Tongue (tissue), 2 donors: ENCODE data around the gene LRRC38. TPM values are rescaled to one million over a fixed set of nuclear protein-coding genes. Genes with fewer than 3 reads are reported as not detected.

ENCODE experiments used
- DNase-seq: peaks from one replicate; pipeline ENCODE4 v3.0.0-alpha.2; 2015
- total RNA-seq: library from RNA; depleted of rRNA; stranded (reverse); fragments of >200 nt; gene quantifications from one replicate; pipeline ENCODE4 v1.2.3, GENCODE V29; 2014

Gene LRRC38
- total RNA-seq, 1 donor from 2014 or later = 14.0 TPM

DNA sequence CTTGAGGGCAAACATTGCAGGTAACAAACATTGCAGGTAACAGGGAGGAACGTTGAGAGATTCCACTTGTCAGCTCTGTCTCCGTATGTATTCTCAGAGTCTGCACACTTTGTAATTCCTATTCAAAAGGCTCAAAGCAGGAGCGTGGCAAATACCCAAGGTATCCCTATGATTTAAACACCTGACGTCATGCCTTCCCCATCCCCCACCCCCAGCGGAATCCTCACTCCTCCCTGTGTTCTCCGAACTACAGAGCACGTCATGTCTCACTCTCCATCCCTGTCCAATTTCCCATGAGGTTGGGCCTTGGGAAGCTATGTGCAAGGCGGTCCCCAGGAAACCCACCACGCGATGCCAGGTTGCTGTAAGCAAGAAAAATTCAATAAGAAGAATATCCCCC is 2.8 kb upstream of the LRRC38 start:
- DNase-seq = no peak

DNA sequence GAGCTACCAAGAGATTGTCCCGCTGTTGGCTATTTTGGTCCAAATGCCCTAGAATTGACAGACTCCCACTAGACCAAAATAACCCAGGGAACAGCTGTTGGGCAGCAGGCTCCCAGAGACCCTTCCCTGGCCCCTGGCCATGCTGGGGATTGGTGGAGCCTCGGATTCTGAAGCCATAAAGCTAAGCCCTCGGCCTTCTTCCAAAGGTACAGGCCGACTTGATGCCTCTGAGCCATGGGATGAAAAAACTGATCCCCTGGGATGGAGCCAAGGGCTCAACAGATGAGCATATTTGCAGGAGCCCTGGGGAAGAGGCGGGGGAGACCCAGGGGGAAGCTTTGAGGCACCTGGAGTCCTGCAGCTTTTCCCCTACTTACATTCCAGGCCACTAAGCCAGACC is 1.0 kb upstream of the LRRC38 start:
- peak; percentile 84 for DNase-seq

DNA sequence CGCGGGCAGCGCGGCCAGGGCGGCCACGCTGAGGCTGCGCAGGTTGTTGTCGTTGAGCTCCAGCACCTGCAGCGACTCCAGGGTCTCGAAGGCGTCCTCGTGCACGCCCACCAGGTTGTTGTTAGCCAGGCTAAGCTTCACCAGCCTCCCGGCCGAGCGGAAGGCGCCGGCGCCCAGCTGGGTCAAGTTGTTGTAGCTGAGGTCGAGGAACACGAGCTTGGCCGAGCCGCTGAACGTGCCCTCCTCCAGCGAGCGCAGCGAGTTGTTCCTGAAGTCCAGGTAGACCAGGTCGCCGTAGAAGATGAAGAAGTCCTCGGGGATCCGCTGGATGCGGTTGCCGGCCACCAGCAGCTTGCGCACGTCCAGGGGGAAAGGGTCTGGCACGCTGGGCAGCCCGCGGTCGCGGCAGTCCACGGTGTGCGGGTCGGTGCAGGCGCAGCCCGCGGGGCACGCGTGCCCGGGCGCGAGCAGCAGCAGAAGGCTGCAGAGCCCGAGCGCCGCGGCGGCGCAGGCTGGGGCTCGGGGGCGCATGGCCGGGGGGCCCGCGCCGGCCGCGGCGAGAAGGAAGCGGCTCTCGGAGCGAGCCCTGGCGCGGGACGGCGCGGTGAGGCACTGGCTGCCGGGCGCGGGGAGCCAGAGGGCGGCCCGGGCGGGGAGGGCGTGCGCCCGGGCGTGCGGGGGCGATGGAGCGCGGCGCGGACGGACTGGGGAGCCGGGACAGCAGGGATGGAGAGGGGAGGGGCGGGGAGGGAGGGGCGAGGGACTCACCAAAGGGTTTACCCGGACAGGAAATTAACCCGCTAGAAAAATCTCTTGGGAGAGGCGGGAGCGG is 524 bp downstream of the LRRC38 start:
- peak; percentile 11 for DNase-seq

DNA sequence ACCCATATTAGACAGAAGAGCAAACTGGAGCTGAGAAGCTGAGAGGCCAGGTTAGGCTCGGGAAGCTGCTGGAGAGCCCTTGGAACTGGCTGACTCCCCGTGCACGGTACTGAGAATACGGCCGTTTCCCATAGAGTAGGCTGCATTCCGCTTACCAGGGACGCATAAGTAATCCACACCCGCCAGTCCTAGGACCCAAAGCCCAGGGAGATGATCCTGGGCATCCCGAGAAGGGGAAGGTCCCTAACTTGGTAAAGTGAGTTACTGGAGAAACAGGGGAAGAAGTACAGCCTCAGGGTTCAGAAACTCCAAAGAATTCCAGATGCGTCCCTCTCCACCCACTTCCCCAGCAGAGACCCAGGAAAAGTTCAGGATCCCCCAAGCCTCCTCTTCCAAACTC is 1.3 kb downstream of the LRRC38 start:
- no peak for DNase-seq

DNA sequence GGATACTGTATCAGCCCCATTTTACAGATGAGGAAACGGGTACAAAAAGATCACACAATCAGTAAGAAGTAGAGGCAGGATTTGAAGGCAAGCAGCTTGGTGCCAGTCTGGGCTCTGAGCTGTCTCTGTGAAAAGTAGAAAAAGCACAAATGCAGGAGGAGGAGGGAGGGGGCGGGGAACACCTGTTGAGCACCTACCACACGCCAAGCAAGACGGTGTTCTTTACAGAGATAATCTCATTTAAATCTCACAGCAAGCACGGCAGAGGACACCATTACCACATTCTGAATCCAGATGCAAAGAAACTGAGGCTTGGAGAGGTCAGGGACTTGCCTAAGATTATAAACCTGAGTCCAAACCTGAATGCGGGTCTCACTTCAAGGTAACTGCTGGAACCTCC is 3.3 kb downstream of the LRRC38 start:
- DNase-seq = no peak

DNA sequence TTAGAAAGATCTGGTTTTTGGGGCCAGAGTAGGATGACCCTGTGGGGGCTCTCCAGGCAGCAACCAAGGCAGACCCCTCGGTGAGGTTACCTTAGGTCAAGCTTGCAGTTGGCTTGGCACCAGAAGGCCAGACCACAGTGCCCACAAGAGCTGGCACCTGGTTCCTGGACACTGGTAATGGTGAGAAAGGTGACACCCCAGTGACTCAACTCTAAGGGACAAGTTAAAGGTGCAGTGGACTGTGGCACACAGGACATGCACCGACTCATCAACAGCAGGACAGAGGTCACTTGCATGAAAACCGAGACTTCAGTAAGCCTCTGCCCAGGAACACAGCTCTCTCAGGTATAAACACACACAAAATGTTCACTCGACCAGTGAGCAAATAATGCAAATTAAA is 6.7 kb downstream of the LRRC38 start:
- DNase-seq = no peak

DNA sequence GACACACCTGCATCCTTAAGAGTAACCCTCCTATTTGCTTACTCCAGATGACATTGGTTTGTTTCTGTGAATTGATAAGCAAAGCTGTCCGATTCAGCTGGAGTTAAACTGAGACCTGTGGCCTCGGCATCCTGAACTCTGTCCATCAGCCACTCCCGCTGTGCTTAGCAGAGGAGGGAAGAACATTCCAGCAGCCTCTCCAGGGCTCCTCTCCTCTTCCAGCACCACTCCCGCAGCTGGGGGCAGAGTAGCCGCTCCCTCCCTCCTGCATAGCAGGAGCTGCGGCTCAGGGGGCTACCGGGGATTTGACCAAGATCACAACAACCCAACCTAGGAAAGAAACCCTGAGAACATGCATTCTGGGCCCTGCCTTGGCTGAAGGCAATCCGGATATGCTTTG is 8.8 kb downstream of the LRRC38 start:
- no peak for DNase-seq

DNA sequence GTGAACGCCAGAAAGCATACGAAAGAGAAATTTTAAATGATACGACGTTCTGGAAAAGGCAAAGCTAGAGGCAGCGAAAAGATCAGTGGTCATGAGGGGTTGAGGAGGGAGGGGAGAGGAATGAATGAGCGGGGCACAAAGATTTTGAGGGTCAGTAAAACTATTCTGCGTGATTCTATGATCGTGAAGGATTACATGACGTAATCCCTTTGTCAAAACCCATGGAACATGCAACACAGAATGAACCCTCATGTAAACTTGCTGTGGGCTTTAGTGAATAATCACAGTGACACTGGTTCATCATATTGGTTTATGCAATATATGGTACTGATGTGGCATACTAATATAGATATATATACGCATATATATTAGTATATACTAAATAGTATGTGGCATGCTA is 13.0 kb downstream of the LRRC38 start:
- no peak for DNase-seq

DNA sequence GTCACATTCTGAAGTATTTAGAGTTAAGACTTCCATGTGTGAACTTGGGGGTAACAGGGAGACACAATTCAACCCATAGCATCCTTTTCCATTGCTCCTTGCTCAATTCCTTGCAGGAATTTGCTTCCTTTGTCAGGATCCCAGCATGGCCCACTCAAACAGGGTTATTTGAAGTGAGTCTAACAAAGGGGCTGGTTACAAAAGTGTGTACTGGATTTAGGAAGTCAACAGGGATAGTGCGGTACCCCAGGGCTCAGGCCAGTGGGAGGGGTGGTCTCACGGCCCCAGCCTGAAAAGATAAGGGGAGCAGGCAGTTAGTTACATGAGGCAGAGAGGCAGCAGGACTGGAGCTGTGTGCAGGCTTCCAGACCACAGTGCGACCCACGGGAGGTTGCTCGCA is 14.4 kb downstream of the LRRC38 start:
- no peak for DNase-seq

DNA sequence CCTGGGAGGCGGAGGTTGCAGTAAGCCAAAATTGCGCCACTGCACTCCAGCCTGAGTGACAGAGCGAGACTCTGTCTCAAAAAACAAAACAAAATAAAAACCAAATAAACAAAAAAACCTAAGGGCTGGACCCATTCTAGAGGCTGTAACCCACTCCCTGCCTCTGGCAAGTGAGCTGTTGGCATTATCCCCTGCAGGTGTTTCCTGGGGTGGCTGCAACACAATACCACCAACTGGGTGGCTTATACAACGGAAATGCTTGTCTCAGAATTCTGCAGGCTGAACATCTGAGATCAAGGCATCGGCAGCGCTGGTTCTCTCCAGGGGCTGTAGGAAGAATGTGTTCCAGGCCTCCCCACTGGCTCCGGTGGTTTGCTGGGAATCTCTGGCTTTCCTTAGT is 15.2 kb downstream of the LRRC38 start:
- no peak for DNase-seq

DNA sequence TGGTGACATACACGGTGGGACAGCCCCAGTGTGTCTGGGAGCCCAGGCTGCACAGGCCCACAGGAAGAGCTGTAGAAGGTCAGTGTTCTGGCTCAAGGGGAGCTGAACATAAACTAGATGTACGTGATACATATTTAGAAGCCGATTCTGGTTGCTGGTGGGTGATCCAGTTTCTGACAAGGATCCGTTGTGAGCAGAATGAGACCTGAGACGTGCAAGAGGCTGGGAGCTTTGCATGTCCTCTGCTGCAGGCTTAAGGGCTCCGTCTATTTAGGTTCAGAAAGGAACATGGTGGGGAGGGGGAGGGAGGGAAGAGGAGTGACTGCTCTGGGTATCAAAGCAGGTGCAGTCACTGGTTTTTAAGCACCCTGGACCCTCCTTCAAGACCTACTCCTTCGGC is 18.6 kb downstream of the LRRC38 start:
- DNase-seq = peak; percentile 67

DNA sequence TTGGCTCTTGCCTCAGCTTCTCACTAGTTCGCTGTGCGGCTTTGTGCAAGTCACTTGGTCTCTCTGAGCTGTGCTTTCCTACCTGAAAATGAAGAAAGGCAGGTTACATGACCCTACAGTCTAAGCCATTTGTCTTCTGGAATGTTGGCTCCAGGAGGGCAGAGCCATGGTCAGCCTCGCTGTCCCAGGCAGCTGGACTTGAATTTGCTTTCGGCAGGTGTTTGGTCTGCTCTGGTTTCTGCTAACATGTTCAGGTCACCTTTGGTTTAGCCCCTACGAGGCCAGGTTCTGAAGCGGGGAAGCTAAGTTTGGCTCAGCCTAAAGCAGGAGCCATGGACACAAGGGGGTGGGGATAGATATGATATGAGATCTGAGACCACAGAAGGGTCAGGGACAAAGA is 19.1 kb downstream of the LRRC38 start:
- DNase-seq = no peak

DNA sequence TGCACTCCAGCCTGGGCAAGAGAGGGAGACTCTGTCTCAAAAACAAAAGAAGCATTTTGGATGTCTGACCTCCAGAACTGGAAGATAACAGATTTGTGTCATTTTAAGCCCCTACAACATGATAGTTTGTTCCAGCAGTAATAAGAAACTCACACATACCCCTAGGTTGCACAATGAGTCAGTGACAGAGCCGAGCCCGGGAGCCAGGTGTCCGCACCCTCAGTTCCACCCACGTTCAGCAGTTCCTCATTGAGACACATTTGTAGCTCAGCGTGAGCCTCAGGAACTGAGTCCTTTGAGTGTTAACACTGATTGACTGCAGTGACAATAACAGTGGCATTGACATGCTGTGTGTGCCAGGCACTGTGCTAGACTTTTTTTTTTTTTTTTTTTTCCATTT is 19.8 kb downstream of the LRRC38 start:
- no peak for DNase-seq

DNA sequence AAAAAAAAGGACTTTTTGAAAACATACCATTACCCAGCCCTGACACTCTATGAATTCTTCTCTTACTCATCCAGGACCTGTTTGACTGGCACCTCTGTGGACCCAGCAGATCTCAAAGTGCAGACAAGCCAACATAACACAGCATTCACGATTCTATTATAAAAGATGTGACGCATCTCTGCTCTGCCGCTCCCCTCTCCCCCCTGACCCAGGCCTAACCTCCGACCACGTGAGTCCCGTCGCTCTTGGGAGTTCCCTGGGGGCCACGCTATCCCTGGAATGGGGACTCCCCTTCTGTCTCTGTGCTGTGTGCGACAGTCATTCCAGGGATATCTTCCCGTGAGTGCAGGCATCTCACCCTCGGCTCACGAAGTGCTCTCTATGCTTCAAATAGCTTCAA is 21.1 kb downstream of the LRRC38 start:
- peak; percentile 19 for DNase-seq

DNA sequence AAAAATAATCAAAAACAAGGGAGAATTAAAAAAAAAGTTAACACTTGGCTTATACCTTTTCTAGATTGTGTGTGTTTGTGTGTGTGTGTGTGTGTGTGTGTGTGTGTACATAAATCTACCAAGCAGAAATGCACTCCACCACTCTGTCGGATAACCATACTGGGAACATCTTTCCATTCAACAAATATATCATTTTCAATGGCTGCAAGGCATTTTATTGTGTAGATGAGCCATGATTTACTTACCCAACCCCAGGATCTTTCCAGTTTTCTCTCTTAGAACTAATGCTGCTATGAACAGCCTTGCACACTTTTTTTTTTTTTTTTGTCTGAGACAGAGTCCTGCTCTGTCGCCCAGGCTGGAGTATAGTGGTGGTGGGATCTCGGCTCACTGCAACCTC is 25.8 kb downstream of the LRRC38 start:
- DNase-seq = no peak

DNA sequence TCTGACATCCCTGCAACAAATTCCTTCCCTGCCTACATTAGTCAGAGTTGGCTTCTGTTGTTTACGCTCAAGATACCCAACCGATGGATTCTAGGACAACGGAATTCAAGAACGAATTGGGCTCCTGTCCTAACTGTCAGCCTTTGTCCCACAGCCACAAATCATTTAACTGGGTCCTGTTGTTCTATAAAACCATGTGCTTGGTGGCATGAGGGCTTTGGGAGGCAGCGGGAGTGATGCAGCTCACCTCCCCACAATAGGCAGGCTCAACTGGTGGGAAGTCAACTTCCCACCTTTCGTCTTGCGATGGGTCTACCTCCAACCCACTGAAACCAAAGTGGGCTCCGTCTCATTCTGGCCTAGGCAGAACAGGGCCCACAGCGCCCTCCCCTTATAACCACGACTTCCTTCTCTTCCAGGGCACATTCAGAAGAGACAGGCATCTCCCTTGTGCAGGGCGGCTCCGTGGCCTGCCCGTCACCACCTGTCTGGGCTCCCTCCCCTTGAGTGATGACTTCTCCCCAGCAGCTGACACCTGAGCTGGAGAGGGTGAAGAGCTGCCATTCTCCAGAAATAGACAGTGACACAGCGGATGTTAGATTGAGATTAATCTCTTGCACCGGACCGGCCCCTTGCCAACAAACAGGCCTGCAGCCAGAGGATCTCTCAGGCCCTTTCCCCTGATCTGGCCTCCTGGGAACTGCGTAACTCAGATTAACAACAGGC is 26.5 kb downstream of the LRRC38 start:
- DNase-seq = peak; percentile 77

DNA sequence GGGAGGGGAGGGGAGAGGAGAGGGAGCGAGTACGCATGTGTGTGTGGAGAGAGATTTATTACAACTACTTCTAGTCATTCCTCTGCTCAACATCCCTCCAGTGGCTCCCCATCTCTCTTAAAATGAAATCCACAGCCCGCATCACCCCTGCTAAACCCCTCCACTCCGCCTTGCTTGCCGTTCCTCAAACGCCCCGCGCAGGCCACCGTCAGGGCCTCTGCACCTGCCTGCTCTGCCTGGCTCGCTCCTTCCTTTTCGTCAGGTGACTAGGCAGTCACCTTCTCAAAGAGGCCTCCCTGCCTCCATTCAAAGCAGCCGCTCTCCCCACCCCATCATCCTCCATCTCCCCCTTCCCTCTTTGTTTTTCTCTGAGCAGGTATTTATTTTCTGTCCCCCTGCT is 29.9 kb downstream of the LRRC38 start:
- DNase-seq = no peak

DNA sequence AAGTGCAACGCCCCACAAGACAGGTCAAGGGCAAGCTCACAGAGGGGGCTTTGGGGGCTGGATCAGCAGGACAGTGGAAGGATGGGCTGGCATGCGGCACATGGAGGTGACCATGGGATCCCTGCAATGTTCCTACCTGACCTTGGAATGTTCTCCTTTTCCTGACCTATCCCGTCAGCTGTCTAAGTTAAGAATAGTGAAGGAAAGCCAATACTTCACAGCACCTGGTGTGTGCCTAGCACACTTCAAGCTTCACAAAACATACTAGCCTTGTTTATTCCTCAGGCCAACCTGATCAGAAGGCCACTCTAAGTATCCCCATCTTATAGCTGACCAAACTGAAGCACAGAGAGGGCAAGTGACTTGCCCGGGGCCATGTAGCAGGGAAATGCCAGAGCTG is 31.2 kb downstream of the LRRC38 start:
- no peak for DNase-seq

DNA sequence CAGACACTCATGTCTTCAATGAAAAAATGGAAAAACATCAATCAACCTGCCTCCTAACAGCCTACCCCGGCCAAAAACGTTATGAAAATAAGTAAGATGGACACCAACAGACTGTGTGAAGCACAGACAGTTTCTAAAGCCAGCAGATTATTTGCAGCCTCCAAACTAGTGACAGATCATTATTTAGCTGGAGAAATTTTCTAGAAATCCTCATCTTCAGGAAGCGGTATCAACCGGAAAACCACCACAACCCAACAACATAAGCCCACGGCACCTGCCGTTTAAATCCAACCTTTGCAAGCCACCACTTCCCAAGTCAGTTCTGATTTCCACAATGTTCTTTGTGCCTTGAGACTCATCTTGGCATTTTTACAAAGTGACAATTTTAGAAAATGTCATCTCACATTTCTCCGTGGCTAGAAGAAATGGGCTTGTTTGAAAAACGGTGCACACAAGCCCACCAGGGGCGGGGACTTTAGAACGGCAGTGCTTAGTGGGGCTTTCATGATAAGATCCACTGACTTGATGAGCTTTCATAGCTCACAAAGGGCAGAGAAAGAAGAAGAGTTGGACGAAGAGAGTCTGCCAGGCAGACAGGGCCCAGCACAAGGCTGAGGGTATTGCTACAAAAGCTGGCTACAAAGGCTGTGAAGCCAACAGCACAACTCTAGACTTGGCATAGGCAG is 34.5 kb downstream of the LRRC38 start:
- no peak for DNase-seq

DNA sequence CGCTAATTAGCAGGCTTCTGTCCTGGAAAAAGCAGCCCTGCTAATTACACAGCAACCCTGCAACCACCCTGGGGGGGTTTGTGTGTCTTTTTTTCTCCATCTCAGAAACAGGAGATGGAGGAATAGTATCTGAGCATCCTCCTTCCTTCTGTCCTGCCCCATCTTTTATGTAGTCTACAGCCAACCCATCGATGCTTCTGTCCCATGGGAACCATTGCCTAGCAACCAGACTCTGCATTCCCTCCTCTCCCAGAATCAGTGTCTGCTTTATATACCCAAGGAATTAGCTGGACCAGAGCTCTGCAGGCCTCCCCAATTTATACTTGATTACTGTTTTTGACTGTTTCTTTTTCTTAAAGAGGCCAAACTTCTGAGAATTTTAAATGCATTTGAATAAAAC is 35.1 kb downstream of the LRRC38 start:
- no peak for DNase-seq

DNA sequence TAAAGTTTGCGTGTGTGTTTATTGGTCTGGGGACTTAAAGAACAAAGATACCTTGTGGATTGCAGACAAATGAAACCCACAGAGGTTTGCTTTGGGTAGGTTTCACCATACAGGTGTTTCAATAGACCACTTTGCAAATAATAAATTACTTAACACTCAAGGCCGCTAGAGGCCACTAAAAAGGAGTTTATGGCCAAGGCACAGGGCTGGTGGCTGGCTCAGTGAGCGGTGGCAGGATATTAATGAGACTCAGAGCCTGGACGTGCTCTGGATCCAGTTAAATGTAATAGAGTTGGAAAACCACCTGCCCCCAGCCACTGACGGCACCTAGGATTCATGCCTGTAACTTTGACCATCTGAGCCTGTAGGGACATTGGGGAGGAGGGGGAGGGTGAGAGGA is 44.5 kb downstream of the LRRC38 start:
- peak; percentile 36 for DNase-seq

DNA sequence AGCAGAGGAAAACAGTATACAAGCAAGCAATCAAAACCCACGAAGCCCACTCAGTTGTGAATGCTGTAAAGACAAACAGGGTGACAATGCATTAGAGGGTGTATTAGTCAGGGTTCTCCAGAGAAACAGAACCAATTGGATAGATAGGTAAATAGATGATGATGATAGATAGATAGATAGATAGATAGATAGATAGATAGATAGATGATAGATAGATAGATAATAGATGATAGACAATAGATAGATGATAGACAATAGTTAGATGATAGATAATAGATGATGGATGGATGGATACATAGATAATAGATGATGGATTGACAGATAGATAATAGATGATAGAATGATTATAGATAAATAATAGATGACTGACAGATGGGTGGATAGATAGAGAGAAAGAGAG is 48.3 kb downstream of the LRRC38 start:
- no peak for DNase-seq

DNA sequence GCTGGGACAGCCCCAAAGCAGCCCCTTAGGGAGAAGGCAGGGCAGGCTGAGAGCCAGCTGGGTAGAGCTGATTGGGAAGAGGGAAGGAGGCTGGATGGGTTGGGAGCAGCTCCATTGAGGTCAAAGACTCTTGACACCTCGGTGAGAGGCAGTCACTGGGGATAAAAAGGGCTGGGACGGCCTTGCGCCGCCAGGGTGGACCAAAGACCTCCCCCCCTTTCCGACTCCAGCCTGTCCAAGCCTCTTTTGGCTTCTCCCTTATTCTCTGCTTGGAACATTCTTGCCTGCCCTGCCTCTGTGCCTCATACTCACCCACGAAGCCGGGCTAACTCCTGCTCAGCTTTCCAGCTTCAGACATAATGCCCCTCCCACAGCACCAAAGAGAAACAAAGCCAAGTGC is 51.1 kb downstream of the LRRC38 start:
- DNase-seq = no peak
